ENCODE data around the gene RHEB.
"Not testable (repeated sequence)": the region's sequence is repeated elsewhere in the genome, so short reads cannot be mapped to it uniquely, and the experiment has no call there.

The RHEB gene

DNA sequence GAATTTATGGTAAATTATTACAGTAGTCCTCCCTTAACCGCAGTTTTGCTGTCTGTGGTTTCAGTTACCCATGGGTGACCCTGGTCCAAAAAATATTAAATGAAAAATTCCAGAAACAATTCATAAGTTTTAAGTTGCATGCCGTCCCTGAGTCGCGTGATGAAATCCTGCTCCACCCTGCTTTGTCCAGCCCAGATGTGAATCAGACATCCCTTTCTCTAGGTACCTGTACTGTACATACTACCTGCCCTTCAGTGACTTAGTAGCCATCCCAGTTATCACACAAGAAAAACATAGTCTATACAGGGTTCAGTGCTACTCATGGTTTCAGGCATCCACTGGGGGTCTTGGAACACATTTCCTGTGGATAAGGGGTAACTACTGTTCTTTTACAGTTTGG lies 20.5 kb upstream of the RHEB start:
- H3K9ac ChIP-seq (ENCODE audit: low read length) = no peak overlapping the region
- TF ChIP-seq CTCF (IDR thresholded peaks at IDR 0.05; ENCODE audit: low read depth, low read length) (no peak), EZH2phosphoT487 (IDR thresholded peaks at IDR 0.05; ENCODE audit: low read depth) (no peak)
- H3K4me3 ChIP-seq (ENCODE audit: low read length) = no peak overlapping the region
- no peaks in the 10 kb centered on the region for H3K79me2 ChIP-seq (ENCODE audit: low read length)
- no peak overlapping the region for H3K4me2 ChIP-seq (ENCODE audit: low read length)
- no peaks in the 10 kb centered on the region for H4K20me1 ChIP-seq (ENCODE audit: insufficient read depth, low read length)
- no peaks in the 10 kb centered on the region for H3K9me3 ChIP-seq (ENCODE audit: insufficient read depth, low read length)
- H3K4me1 ChIP-seq (ENCODE audit: low read length) = no peaks in the 10 kb centered on the region
- H3K27me3 ChIP-seq (ENCODE audit: low read depth, low read length) = peaks cover 35% of the 10 kb centered on the region
- H2AFZ ChIP-seq (ENCODE audit: low read depth, low read length) = no peak overlapping the region
- H3K27ac ChIP-seq (ENCODE audit: low read length) = no peak overlapping the region
- H3K36me3 ChIP-seq (replicated peaks; ENCODE audit: low read depth, low read length) = no peaks in the 10 kb centered on the region

DNA sequence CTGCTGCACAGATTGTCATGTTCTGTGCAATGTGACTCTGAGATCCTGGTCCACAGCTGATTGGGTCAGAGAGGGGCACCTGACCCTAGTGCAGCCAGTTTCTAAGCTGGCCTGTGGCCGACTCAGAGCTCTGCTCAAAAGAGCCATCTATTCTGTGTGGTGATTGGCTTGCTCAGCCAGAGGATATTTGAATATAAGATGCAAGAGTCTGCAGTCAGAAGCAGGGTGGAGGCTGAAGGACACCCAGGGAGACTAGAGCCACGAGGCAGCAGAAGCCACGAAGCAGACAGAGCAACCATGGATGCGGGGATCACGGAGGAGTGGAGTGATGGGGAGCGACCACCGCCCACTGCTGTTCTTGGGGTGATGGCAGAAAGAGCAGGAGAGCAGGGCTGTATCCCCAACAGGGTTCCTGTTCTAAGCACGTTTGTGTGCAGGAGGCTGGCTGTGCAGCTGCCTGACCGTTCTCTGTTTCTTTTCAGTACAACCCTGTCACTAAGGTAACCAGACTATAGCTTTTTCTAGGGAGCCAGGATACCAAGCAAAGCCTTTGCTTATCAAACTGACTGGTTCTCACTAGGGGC lies 19.5 kb upstream of the RHEB start:
- Histone ChIP-seq H3K4me1 (ENCODE audit: low read length) (no peaks in the 10 kb centered on the region), H3K9me3 (ENCODE audit: insufficient read depth, low read length) (no peaks in the 10 kb centered on the region), H4K20me1 (ENCODE audit: insufficient read depth, low read length) (no peaks in the 10 kb centered on the region), H3K79me2 (ENCODE audit: low read length) (no peaks in the 10 kb centered on the region), H3K4me2 (ENCODE audit: low read length) (no peak overlapping the region), H3K36me3 (replicated peaks; ENCODE audit: low read depth, low read length) (no peaks in the 10 kb centered on the region), H3K27me3 (ENCODE audit: low read depth, low read length) (peaks cover 32% of the 10 kb centered on the region), H3K9ac (ENCODE audit: low read length) (no peak overlapping the region), H3K4me3 (ENCODE audit: low read length) (no peak overlapping the region), H2AFZ (ENCODE audit: low read depth, low read length) (no peak overlapping the region), H3K27ac (ENCODE audit: low read length) (no peak overlapping the region)
- TF ChIP-seq CTCF (IDR thresholded peaks at IDR 0.05; ENCODE audit: low read depth, low read length) (no peak), EZH2phosphoT487 (IDR thresholded peaks at IDR 0.05; ENCODE audit: low read depth) (no peak)

DNA sequence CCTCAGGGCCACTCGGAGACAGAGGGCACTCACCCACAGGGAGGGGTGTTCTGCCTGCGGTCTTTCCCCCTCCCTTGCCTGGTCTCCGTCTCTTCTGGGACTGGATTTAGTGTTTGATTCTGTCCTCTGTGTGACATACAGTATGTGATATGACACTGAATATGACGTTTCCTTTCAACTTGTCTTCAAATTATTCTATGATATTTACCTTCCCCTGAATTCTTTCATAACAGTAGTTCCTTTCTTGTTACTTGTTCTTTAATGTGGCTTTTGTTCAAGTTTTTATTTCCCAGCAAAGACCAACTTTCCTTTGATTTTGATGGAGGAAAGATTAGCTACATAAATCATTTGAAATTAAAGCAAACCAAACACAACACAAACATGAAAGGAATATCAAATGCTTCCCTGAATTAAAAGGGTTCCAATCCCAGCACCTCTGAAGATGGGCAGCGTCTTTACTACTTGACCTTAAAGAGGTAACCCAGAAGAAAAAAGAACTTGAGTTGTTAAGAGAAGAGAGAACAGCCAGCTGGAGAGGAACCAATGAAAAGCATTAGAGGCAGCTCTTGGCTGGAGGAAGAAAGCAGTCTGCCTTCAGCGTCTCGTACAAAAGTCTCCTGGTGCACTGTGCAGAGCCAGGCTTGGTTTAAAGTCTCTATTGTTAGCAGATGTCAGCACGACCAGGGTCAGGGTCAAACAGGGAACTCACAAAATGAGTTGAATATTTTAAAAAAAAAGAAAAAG lies 18.3 kb upstream of the RHEB start:
- H4K20me1 ChIP-seq (ENCODE audit: insufficient read depth, low read length) = no peaks in the 10 kb centered on the region
- H3K36me3 ChIP-seq (replicated peaks; ENCODE audit: low read depth, low read length) = no peaks in the 10 kb centered on the region
- no peak overlapping the region for H3K27ac ChIP-seq (ENCODE audit: low read length)
- peaks cover 26% of the 10 kb centered on the region for H3K27me3 ChIP-seq (ENCODE audit: low read depth, low read length)
- H3K4me2 ChIP-seq (ENCODE audit: low read length) = no peak overlapping the region
- no peak overlapping the region for H3K9ac ChIP-seq (ENCODE audit: low read length)
- no peak for TF ChIP-seq CTCF (IDR thresholded peaks at IDR 0.05; ENCODE audit: low read depth, low read length)
- no peak for TF ChIP-seq EZH2phosphoT487 (IDR thresholded peaks at IDR 0.05; ENCODE audit: low read depth)
- H3K4me1 ChIP-seq (ENCODE audit: low read length) = no peaks in the 10 kb centered on the region
- H3K4me3 ChIP-seq (ENCODE audit: low read length) = no peak overlapping the region
- H3K9me3 ChIP-seq (ENCODE audit: insufficient read depth, low read length) = no peaks in the 10 kb centered on the region
- H2AFZ ChIP-seq (ENCODE audit: low read depth, low read length) = no peak overlapping the region
- H3K79me2 ChIP-seq (ENCODE audit: low read length) = no peaks in the 10 kb centered on the region

DNA sequence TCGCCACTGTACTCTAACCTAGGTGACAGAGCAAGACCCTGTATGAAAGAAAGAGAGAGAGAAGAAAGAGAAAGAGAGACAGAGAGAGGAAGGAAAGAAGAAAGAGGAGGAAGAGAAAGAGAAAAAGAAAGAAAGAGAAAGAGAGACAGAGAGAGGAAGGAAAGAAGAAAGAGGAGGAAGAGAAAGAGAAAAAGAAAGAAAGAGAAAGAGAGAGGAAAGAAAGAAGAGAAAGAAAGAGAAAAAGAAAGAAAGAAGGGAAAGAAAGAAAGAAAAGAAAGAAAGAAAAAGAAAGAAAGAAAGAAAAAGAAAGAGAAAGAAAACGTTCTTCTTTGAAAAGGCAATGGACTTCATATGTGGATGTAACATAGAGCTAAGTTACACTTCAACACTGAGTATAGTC lies 16.5 kb upstream of the RHEB start:
- H3K4me1 ChIP-seq (ENCODE audit: low read length); H4K20me1 ChIP-seq (ENCODE audit: insufficient read depth, low read length); H3K36me3 ChIP-seq (replicated peaks; ENCODE audit: low read depth, low read length); H3K79me2 ChIP-seq (ENCODE audit: low read length); H3K27ac ChIP-seq (ENCODE audit: low read length); H3K9me3 ChIP-seq (ENCODE audit: insufficient read depth, low read length); H2AFZ ChIP-seq (ENCODE audit: low read depth, low read length); H3K4me3 ChIP-seq (ENCODE audit: low read length); H3K4me2 ChIP-seq (ENCODE audit: low read length); H3K9ac ChIP-seq (ENCODE audit: low read length): not testable (repeated sequence)
- peaks cover 21% of the 10 kb centered on the region for H3K27me3 ChIP-seq (ENCODE audit: low read depth, low read length)
